Neutrophil (primary cell): ENCODE measurements around the gene ZNF304.

Experiments used
- H3K27ac ChIP-seq: fragments of 200-600 bp; sonication (generic); 2 replicates; pipeline ENCODE4 v1.5.1; 2016; ENCODE audit warnings: mild to moderate bottlenecking, moderate library complexity
- H3K27me3 ChIP-seq: fragments of 200-600 bp; sonication (generic); 2 replicates; pipeline ENCODE4 v1.6.0; 2016; ENCODE audit warnings: mild to moderate bottlenecking
- H3K36me3 ChIP-seq: fragments of 200-600 bp; sonication (generic); 2 replicates; pipeline ENCODE4 v1.5.1; 2017
- H3K4me1 ChIP-seq, 2 experiments: fragments of 200-600 bp in 1 of 2; sonication (generic) in 1 of 2; 1 replicate in 1 of 2; 2 replicates in 1 of 2; pipeline versions ENCODE4 v1.5.1 to v1.6.1; 2013 to 2016; ENCODE audit warnings: low read depth in 1 of 2, low read length in 1 of 2, mild to moderate bottlenecking in 1 of 2, moderate library complexity in 1 of 2; ENCODE audit not compliant: control insufficient read depth in 1 of 2, insufficient read depth in 1 of 2
- H3K4me3 ChIP-seq, 2 experiments: fragments of 200-600 bp in 1 of 2; sonication (generic) in 1 of 2; 1 replicate in 1 of 2; 2 replicates in 1 of 2; pipeline ENCODE4 v1.5.1; 2013 to 2016; ENCODE audit warnings: low read depth in 1 of 2, low read length in 1 of 2, mild to moderate bottlenecking in 1 of 2, moderate library complexity in 1 of 2
- H3K9me3 ChIP-seq: fragments of 200-600 bp; sonication (generic); 2 replicates; pipeline ENCODE4 v1.5.1; 2016
- CTCF ChIP-seq: fragments of 200-600 bp; sonication (generic); IDR thresholded peaks from 2 replicates; pipeline ENCODE4 v1.5.1; 2016; ENCODE audit warnings: antibody characterized with exemption

ZNF304 gene

GRCh38 chr19:57376151-57376550 lies 25.1 kb downstream of the ZNF304 start:
- peaks cover 50% of the 10 kb centered on the region for H3K9me3 ChIP-seq
- no peaks in the 10 kb centered on the region for H3K36me3 ChIP-seq
- H3K4me3 ChIP-seq, result no peak overlapping the region
- TF ChIP-seq CTCF, result no peak
- no peak overlapping the region for H3K27ac ChIP-seq
- no peaks in the 10 kb centered on the region for H3K27me3 ChIP-seq
- H3K4me1 ChIP-seq, result no peaks in the 10 kb centered on the region

GRCh38 chr19:57377498-57378146 lies 26.6 kb downstream of the ZNF304 start:
- Histone ChIP-seq H3K36me3 (no peaks in the 10 kb centered on the region), H3K4me1 (no peaks in the 10 kb centered on the region), H3K27me3 (no peaks in the 10 kb centered on the region), H3K4me3 (no peak overlapping the region), H3K9me3 (peaks cover 50% of the 10 kb centered on the region), H3K27ac (no peak overlapping the region)
- no peak for TF ChIP-seq CTCF

GRCh38 chr19:57380923-57381322 lies 29.9 kb downstream of the ZNF304 start:
- no peaks in the 10 kb centered on the region for H3K4me1 ChIP-seq
- H3K27me3 ChIP-seq, result no peaks in the 10 kb centered on the region
- TF ChIP-seq CTCF, result no peak
- H3K27ac ChIP-seq, result no peak overlapping the region
- peaks cover 32% of the 10 kb centered on the region for H3K9me3 ChIP-seq
- H3K36me3 ChIP-seq, result no peaks in the 10 kb centered on the region
- no peak overlapping the region for H3K4me3 ChIP-seq

- Histone ChIP-seq H3K9me3 (peaks cover 19% of the 10 kb centered on the region), H3K36me3 (no peaks in the 10 kb centered on the region), H3K27ac (no peak overlapping the region), H3K4me1 (no peaks in the 10 kb centered on the region), H3K27me3 (no peaks in the 10 kb centered on the region), H3K4me3 (no peak overlapping the region)
- no peak for TF ChIP-seq CTCF
Observed at GRCh38 chr19:57382806-57383488, 31.9 kb downstream of the ZNF304 start.

GRCh38 chr19:57389194-57389729 lies 38.2 kb downstream of the ZNF304 start:
- Histone ChIP-seq H3K4me1 (peaks cover 12 to 13% of the 10 kb centered on the region in 2 experiments), H3K36me3 (no peaks in the 10 kb centered on the region), H3K27ac (peak overlapping the region; percentile 42), H3K4me3 (peak overlapping the region; percentile 58 to 70), H3K27me3 (no peaks in the 10 kb centered on the region), H3K9me3 (peaks cover 16% of the 10 kb centered on the region)
- TF ChIP-seq CTCF, result no peak
